Measurements from ENCODE around the gene TCF4.

DNA sequence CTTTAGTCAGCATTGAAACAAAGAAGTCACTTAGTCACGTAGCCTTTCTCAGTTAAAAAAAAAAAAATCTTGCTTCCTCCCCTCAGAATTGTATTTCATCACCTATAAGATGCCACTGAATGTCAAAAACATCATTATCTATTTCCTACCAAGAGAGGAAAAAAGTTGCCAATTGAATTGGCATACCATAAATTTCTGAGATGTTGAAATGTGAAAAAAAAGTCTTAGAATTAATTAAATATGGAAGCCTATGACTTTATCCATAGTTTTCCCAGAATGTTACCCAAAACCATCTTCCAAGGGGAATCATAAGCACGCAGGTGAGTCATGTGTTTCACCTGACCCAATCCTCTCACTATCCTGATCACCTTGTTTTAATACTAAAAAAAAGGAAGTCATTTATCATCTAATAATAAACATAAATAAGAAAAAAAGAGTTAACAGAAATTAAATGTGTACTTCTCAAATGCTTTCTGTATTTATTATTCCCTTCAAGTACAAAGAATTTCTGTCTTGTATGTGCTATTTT is 205.7 kb downstream of the TCF4 start:
- TF ChIP-seq, protein P1, sequence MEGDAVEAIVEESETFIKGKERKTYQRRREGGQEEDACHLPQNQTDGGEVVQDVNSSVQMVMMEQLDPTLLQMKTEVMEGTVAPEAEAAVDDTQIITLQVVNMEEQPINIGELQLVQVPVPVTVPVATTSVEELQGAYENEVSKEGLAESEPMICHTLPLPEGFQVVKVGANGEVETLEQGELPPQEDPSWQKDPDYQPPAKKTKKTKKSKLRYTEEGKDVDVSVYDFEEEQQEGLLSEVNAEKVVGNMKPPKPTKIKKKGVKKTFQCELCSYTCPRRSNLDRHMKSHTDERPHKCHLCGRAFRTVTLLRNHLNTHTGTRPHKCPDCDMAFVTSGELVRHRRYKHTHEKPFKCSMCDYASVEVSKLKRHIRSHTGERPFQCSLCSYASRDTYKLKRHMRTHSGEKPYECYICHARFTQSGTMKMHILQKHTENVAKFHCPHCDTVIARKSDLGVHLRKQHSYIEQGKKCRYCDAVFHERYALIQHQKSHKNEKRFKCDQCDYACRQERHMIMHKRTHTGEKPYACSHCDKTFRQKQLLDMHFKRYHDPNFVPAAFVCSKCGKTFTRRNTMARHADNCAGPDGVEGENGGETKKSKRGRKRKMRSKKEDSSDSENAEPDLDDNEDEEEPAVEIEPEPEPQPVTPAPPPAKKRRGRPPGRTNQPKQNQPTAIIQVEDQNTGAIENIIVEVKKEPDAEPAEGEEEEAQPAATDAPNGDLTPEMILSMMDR (IDR thresholded peaks at IDR 0.05; ENCODE audit: low read depth, low read length, poor library complexity, severe bottlenecking): no peak
- TF ChIP-seq EZH2phosphoT487 (IDR thresholded peaks at IDR 0.05; ENCODE audit: borderline replicate concordance, low read length): no peak

Data from DOHH2 (cell line).